HepG2 (cell line): Measurements from ENCODE around the gene PPP2R5E. TPM values are rescaled to one million over a fixed set of nuclear protein-coding genes. Genes with fewer than 3 reads are reported as not detected.

ENCODE experiments used
- ATAC-seq: fragments of 200-7000 bp; cut with Tn5 transposase; 3 replicates; pipeline ENCODE4 v1.9.1; 2020; ENCODE audit warnings: mild to moderate bottlenecking, moderate library complexity
- BruUV-seq: library from RNA; stranded (reverse); fragments of 400-500 nt; replicated peaks from 2 replicates; lab custom pipeline; 2021; lab: Mats Ljungman, UMichigan
- CTCF ChIA-PET: fragments of 300-600 bp; formaldehyde crosslinking; extraction: SDS; loops from one replicate; lab custom pipeline; 2021; ENCODE audit warnings: low total read pairs, inconsistent platforms, low intra/inter-chr PET ratio; lab: Yijun Ruan, JAX
- POLR2A ChIA-PET: fragments of 350-600 bp; sonication (Branson Sonifier 250); formaldehyde crosslinking; loops from one replicate; lab custom pipeline; 2020; ENCODE audit warnings: antibody characterized with exemption, inconsistent platforms; lab: Yijun Ruan, JAX
- DNase-seq: peaks from one replicate; pipeline ENCODE4 v3.0.0-alpha.2; 2015; ENCODE audit warnings: low spot score
- FAIRE-seq: peaks from 3 replicates; lab custom pipeline; 2011; peaks lifted over from hg19 to GRCh38; lab: Jason Lieb, UNC
- H2AFZ ChIP-seq: one replicate; pipeline ENCODE4 v1.6.1; 2011; ENCODE audit warnings: low read length, inconsistent platforms
- H3K27ac ChIP-seq: fragments of 300-600 bp; 3 replicates; pipeline ENCODE4 v1.8.0; 2011; ENCODE audit warnings: mixed run types, mild to moderate bottlenecking, mixed read lengths, low read length, inconsistent platforms; ENCODE audit not compliant: insufficient read depth; ENCODE audit errors: extremely low read length
- H3K27me3 ChIP-seq, 2 experiments: fragments of 200-600 bp in 1 of 2; 2 replicates in 1 of 2; 3 replicates in 1 of 2; pipeline versions ENCODE4 v1.6.0 to v1.8.0; 2011; ENCODE audit warnings: low read length in 2 of 2, mild to moderate bottlenecking in 2 of 2, moderate library complexity in 2 of 2, inconsistent platforms in 1 of 2; ENCODE audit not compliant: insufficient read depth in 2 of 2, control insufficient read depth in 1 of 2
- H3K36me3 ChIP-seq, 2 experiments: fragments of 200-600 bp in 1 of 2; replicated peaks in 1 of 2; 2 replicates in 1 of 2; 3 replicates in 1 of 2; pipeline versions ENCODE4 v1.5.1 to v1.8.0; 2011; ENCODE audit warnings: low read length in 2 of 2, inconsistent platforms in 1 of 2; ENCODE audit not compliant: insufficient read depth in 2 of 2, control insufficient read depth in 1 of 2
- H3K4me1 ChIP-seq: 2 replicates; pipeline ENCODE4 v1.5.1; 2012; ENCODE audit warnings: low read length, inconsistent platforms; ENCODE audit not compliant: insufficient read depth
- H3K4me2 ChIP-seq: 2 replicates; pipeline ENCODE4 v1.6.0; 2011; ENCODE audit warnings: low read depth, low read length, inconsistent platforms
- H3K4me3 ChIP-seq, 3 experiments: fragments of 200-600 bp in 1 of 3; sonication (generic), shearing (Covaris generic) in 1 of 3; replicated peaks in 1 of 3; 2 replicates each; pipeline ENCODE4 v1.5.1; 2011 to 2016; ENCODE audit warnings: low read length in 3 of 3, inconsistent platforms in 2 of 3, low read depth in 2 of 3, mild to moderate bottlenecking in 2 of 3, control low read depth in 1 of 3, mixed read lengths in 1 of 3; ENCODE audit not compliant: insufficient read depth in 1 of 3
- H3K79me2 ChIP-seq: one replicate; pipeline ENCODE4 v1.6.1; 2011; ENCODE audit warnings: low read length, inconsistent platforms; ENCODE audit not compliant: insufficient read depth
- H3K9ac ChIP-seq: 2 replicates; pipeline ENCODE4 v1.6.0; 2011; ENCODE audit warnings: mild to moderate bottlenecking, low read depth, low read length, inconsistent platforms; ENCODE audit not compliant: insufficient read depth
- H3K9me3 ChIP-seq: 2 replicates; pipeline ENCODE4 v1.5.1; 2012; ENCODE audit warnings: mild to moderate bottlenecking, low read length
- H4K20me1 ChIP-seq: 2 replicates; pipeline ENCODE4 v1.6.0; 2011; ENCODE audit warnings: inconsistent platforms, mild to moderate bottlenecking, low read length, moderate library complexity; ENCODE audit not compliant: insufficient read depth
- FOXJ3 ChIP-seq: sonication (generic); formaldehyde crosslinking; IDR thresholded peaks from 2 replicates; pipeline ENCODE4 v1.4.0; 2020; ENCODE audit warnings: missing genetic modification reagents, mild to moderate bottlenecking, borderline replicate concordance
- HDAC6 ChIP-seq: fragments of 200-600 bp; sonication (generic); IDR thresholded peaks from 2 replicates; pipeline ENCODE4 v1.7.0; 2017; ENCODE audit warnings: mild to moderate bottlenecking, antibody characterized with exemption, low read length, low read depth
- HMGXB4 ChIP-seq, 2 experiments: sonication (generic) in 1 of 2; formaldehyde crosslinking in 1 of 2; IDR thresholded peaks; 2 replicates each; pipeline versions ENCODE4 v1.4.0 to v1.6.1; 2018 to 2020; ENCODE audit warnings: missing genetic modification reagents in 2 of 2, borderline replicate concordance in 1 of 2, low read depth in 1 of 2, mild to moderate bottlenecking in 1 of 2, missing biosample characterization in 1 of 2
- KIAA2018 ChIP-seq: sonication (generic); formaldehyde crosslinking; IDR thresholded peaks from 2 replicates; pipeline ENCODE4 v1.5.0; 2020; ENCODE audit warnings: mild to moderate bottlenecking, missing genetic modification reagents, borderline replicate concordance
- SRF ChIP-seq: IDR thresholded peaks from 2 replicates; pipeline ENCODE4 v1.6.1; 2011; ENCODE audit warnings: mild to moderate bottlenecking, low read depth, low read length, moderate library complexity
- TRIM24 ChIP-seq: sonication (generic); formaldehyde crosslinking; IDR thresholded peaks from 2 replicates; pipeline ENCODE4 v1.8.0; 2022; ENCODE audit warnings: mild to moderate bottlenecking, missing genetic modification reagents
- ZNF205 ChIP-seq: IDR thresholded peaks from 2 replicates; pipeline ENCODE4 v1.6.1; 2018; ENCODE audit warnings: missing biosample characterization, missing genetic modification reagents
- ZNF772 ChIP-seq: sonication (generic); formaldehyde crosslinking; IDR thresholded peaks from 2 replicates; pipeline ENCODE4 v1.5.0; 2020; ENCODE audit warnings: mild to moderate bottlenecking, missing genetic modification reagents
- in situ Hi-C: cut with HindIII; loops from 2 replicates; pipeline ENCODE4 v1.10.0; 2017; ENCODE audit warnings: low pct_unique_long_range_greater_than_20kb; ENCODE audit not compliant: extremely low pct_ligation_motif_present
- intact Hi-C: fragments of 100-400 bp; cut with micrococcal nuclease; formaldehyde crosslinking; loops from one replicate; pipeline ENCODE4 v1.10.0; 2022; ENCODE audit not compliant: unreplicated experiment
- polyA plus RNA-seq, 8 experiments: library from polyadenylated mRNA; depleted of rRNA in 3 of 8; stranded (reverse) in 7 of 8; unstranded in 1 of 8; fragments of >200 nt; fragmentation: Illumina TruSeq in 4 of 8; extraction: Trizol in 4 of 8; gene quantifications; 2 replicates each; pipeline versions ENCODE4 v1.2.1 to v1.2.3, GENCODE V29; 2011 to 2016; ENCODE audit warnings: low read depth in 4 of 8, missing spikeins in 1 of 8, mixed read lengths in 1 of 8; ENCODE audit not compliant: insufficient read depth in 1 of 8
- total RNA-seq, 5 experiments: library from RNA; depleted of rRNA; stranded (reverse); fragments of >200 nt; fragmentation: Illumina TruSeq; extraction: Trizol; gene quantifications; 2 replicates each; pipeline ENCODE4 v1.2.3, GENCODE V29; 2016; ENCODE audit warnings: low read depth in 1 of 5
- TF ChIP-seq, protein P1 (sequence below): sonication (generic); formaldehyde crosslinking; IDR thresholded peaks from 2 replicates; pipeline ENCODE4 v1.5.1; 2020; ENCODE audit warnings: missing genetic modification reagents, mild to moderate bottlenecking, borderline replicate concordance
- TF ChIP-seq, protein P2 (sequence below): sonication (generic); formaldehyde crosslinking; IDR thresholded peaks from 2 replicates; pipeline ENCODE4 v1.8.1; 2023; ENCODE audit warnings: mild to moderate bottlenecking, missing genetic modification reagents

Gene PPP2R5E
- total and polyA plus RNA-seq, 2 of the 13 experiments (the other 11 are each of a cell fraction or from before 2014, with no cell fraction given), result 8.9 to 11.0 TPM

DNA sequence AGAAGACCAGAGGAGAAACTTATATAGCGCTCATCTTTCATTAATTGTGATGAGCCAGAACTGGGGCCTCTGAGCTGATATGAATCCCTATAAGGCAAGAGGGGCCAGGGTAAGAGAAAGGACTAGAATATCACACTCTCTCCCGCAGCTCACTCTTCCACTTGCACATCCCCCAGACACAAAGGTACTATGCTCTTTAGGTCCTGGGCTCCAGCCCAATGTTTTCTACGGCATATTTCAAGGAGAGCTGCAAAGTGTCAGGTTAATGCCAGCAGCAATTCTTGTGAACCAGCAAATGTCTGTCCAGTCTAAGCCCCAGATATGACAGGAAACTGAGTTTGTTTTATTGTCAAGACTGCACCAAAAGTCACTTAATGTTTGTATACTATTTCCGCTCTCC, 29.4 kb downstream of the PPP2R5E start (continued):
- TF ChIP-seq KIAA2018 (CRISPR knock-in tag), result no peak
- no peak for TF ChIP-seq SRF

GRCh38 chr14:63512861-63513260, 30.3 kb downstream of the PPP2R5E start:
- H3K79me2 ChIP-seq, result peaks cover 67% of the 10 kb centered on the region
- DNase-seq (no peak), ATAC-seq (no peak), FAIRE-seq (no peak)
- H3K9me3 ChIP-seq, result no peaks in the 10 kb centered on the region
- ChIA-PET POLR2A (no interaction called here), CTCF (no interaction called here)
- no peaks in the 10 kb centered on the region for H3K27me3 ChIP-seq
- H3K4me3 ChIP-seq, result no peak overlapping the region
- peaks cover 2 to 6% of the 10 kb centered on the region in 2 experiments; a peak in 3 of 5 replicates for H3K36me3 ChIP-seq
- no peak overlapping the region for H2AFZ ChIP-seq
- H3K27ac ChIP-seq, result no peak overlapping the region
- no peak overlapping the region for H3K4me2 ChIP-seq
- H4K20me1 ChIP-seq, result peaks cover 6% of the 10 kb centered on the region; the same call in 1 of the 2 replicates
- peaks cover 10% of the 10 kb centered on the region for H3K4me1 ChIP-seq
- in situ Hi-C loops (no loop called here), intact Hi-C loops (no loop called here)
- no TSS peak for BruUV-seq
- no peak overlapping the region for H3K9ac ChIP-seq
- no peak for TF ChIP-seq ZNF772 (CRISPR knock-in tag)
- TF ChIP-seq HMGXB4 (CRISPR knock-in tag; IDR thresholded peaks at IDR 0.05; ENCODE audit: borderline replicate concordance in 1 of 2, low read depth in 1 of 2), result no peak
- TF ChIP-seq, protein P1, sequence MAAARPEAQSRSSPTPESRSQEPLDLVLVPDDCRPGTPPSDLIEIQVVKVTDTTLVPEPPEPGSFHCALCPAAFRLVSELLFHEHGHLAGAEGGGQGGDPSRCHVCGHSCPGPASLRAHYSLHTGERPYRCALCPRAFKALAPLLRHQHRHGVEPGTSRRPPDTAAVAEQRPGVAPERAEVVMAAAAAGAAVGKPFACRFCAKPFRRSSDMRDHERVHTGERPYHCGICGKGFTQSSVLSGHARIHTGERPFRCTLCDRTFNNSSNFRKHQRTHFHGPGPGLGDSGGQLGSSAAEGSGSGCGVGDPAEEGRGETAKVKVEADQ, result no peak
- no peak for TF ChIP-seq ZNF205 (CRISPR knock-in tag)
- TF ChIP-seq FOXJ3 (CRISPR knock-in tag), result no peak
- no peak for TF ChIP-seq HDAC6
- TF ChIP-seq TRIM24 (CRISPR knock-in tag), result no peak
- TF ChIP-seq, protein P2, sequence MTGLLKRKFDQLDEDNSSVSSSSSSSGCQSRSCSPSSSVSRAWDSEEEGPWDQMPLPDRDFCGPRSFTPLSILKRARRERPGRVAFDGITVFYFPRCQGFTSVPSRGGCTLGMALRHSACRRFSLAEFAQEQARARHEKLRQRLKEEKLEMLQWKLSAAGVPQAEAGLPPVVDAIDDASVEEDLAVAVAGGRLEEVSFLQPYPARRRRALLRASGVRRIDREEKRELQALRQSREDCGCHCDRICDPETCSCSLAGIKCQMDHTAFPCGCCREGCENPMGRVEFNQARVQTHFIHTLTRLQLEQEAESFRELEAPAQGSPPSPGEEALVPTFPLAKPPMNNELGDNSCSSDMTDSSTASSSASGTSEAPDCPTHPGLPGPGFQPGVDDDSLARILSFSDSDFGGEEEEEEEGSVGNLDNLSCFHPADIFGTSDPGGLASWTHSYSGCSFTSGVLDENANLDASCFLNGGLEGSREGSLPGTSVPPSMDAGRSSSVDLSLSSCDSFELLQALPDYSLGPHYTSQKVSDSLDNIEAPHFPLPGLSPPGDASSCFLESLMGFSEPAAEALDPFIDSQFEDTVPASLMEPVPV, result no peak
